Right cardiac atrium (tissue), 5 donors: ENCODE results near the gene GAS1. TPM values are rescaled to one million over a fixed set of nuclear protein-coding genes. Genes with fewer than 3 reads are reported as not detected.

Source experiments
- ATAC-seq, 2 donors: fragments of 200-7000 bp; cut with Tn5 transposase; one replicate each; pipeline versions ENCODE4 v1.8.0 to v1.9.1; 2020; ENCODE audit warnings: moderate library complexity in 2 of 2, mild to moderate bottlenecking in 1 of 2
- DNase-seq, 3 donors: peaks; one replicate each; pipeline ENCODE4 v3.0.0-alpha.2; 2020
- H3K27ac ChIP-seq: one replicate; pipeline ENCODE4 v1.5.1; 2013; ENCODE audit warnings: mild to moderate bottlenecking, low read length, control low read depth, moderate library complexity
- H3K27me3 ChIP-seq: one replicate; pipeline ENCODE4 v1.6.1; 2013; ENCODE audit not compliant: control insufficient read depth, insufficient read depth
- H3K4me1 ChIP-seq: one replicate; pipeline ENCODE4 v1.6.1; 2013; ENCODE audit warnings: low read length; ENCODE audit not compliant: control insufficient read depth, insufficient read depth
- H3K4me3 ChIP-seq: one replicate; pipeline ENCODE4 v1.5.1; 2013; ENCODE audit warnings: low read length, control low read depth
- H3K9me3 ChIP-seq: one replicate; pipeline ENCODE4 v1.6.1; 2013; ENCODE audit warnings: low read length; ENCODE audit not compliant: control insufficient read depth
- WGBS: extraction: QIAGEN DNeasy Blood & Tissue Kit; methylation state at CpG from one replicate; pipeline ENCODE4 v1.1.7; 2013; 5-methylcytosine and 5-hydroxymethylcytosine counted together
- intact Hi-C, 4 donors: fragments of 100-400 bp; cut with DNase I; formaldehyde crosslinking; loops; one replicate each; pipeline versions ENCODE4 v1.11.0 to v1.14.0; 2022 to 2023
- polyA plus RNA-seq: library from polyadenylated mRNA; stranded (reverse); fragments of 200-250 nt; gene quantifications from one replicate; pipeline ENCODE4 v1.2.3, GENCODE V29; 2013
- total RNA-seq, 4 donors: library from RNA; stranded (reverse); fragmentation: NEBNext Ultra II Directional; extraction: Animal tissue kit (Norgen Biotek cat#: 25700); gene quantifications; one replicate each; pipeline ENCODE4 v1.2.1, GENCODE V29; 2021
- donor health status: healthy with polysubstance abuse.
- donor health status: DM: no; HTN: yes; CAD: no.
- donor health status: DM: no; HTN: no; CAD: no.
- donor health status: DM: no; HTN: yes; CAD: no; lungs with severe emphysema.
- donor health status: DM: yes; HTN: yes; CAD: no.

Gene GAS1
- total and polyA plus RNA-seq, 5 donors = 16.6 to 44.8 (median 27.8) TPM

- intact Hi-C loops = no loop called here
- H3K4me1 ChIP-seq = no peaks in the 10 kb centered on the region
Measured at GRCh38 chr9:86924206-86924605, 23.1 kb downstream of the GAS1 start.

GRCh38 chr9:86921151-86921923, 26.0 kb downstream of the GAS1 start:
- intact Hi-C loops = no loop called here
- Histone ChIP-seq H3K4me3 (no peak overlapping the region), H3K9me3 (no peaks in the 10 kb centered on the region), H3K27ac (no peak overlapping the region), H3K4me1 (no peaks in the 10 kb centered on the region), H3K27me3 (no peaks in the 10 kb centered on the region)
- ATAC-seq (no peak), DNase-seq (no peak)
- WGBS = 48% methylated on average over 15 of the region's 15 CpGs

More at GRCh38 chr9:86924206-86924605, 23.1 kb downstream of the GAS1 start:
- no peaks in the 10 kb centered on the region for H3K9me3 ChIP-seq
- no peak overlapping the region for H3K27ac ChIP-seq
- 70% methylated on average over 5 of the region's 5 CpGs for WGBS
- H3K27me3 ChIP-seq = no peaks in the 10 kb centered on the region
- no peak for ATAC-seq
- no peak overlapping the region for H3K4me3 ChIP-seq
- no peak for DNase-seq

- no peaks in the 10 kb centered on the region for H3K9me3 ChIP-seq
- no peak overlapping the region for H3K27ac ChIP-seq
- H3K4me3 ChIP-seq = no peak overlapping the region
- H3K4me1 ChIP-seq = no peaks in the 10 kb centered on the region
- no peak for DNase-seq
- no peak for ATAC-seq
- WGBS = 82% methylated on average over 3 of the region's 3 CpGs
- intact Hi-C loops = no loop called here
- H3K27me3 ChIP-seq = no peaks in the 10 kb centered on the region
Measured at GRCh38 chr9:86918556-86918955, 28.8 kb downstream of the GAS1 start.

GRCh38 chr9:86912210-86912609, 35.1 kb downstream of the GAS1 start:
- H3K4me1 ChIP-seq = no peaks in the 10 kb centered on the region
- H3K9me3 ChIP-seq = peaks cover 1% of the 10 kb centered on the region
- H3K27me3 ChIP-seq = no peaks in the 10 kb centered on the region
- H3K27ac ChIP-seq = no peak overlapping the region
- DNase-seq (no peak), ATAC-seq (no peak)
- H3K4me3 ChIP-seq = no peak overlapping the region
- 95% methylated on average over 3 of the region's 3 CpGs for WGBS
- intact Hi-C loops = no loop called here

- H3K4me1 ChIP-seq = no peaks in the 10 kb centered on the region
- ATAC-seq = no peak
- no peak overlapping the region for H3K4me3 ChIP-seq
- intact Hi-C loops = no loop called here
- WGBS = 69% methylated on average over 2 of the region's 2 CpGs
- no peak overlapping the region for H3K27ac ChIP-seq
- no peak for DNase-seq
- peaks cover 1% of the 10 kb centered on the region for H3K9me3 ChIP-seq
- no peaks in the 10 kb centered on the region for H3K27me3 ChIP-seq
Measured at GRCh38 chr9:86909388-86909787, 37.9 kb downstream of the GAS1 start.

GRCh38 chr9:86908261-86908660, 39.0 kb downstream of the GAS1 start:
- H3K4me3 ChIP-seq = no peak overlapping the region
- DNase-seq = no peak
- H3K9me3 ChIP-seq = peaks cover 1% of the 10 kb centered on the region
- no peak for ATAC-seq
- no peaks in the 10 kb centered on the region for H3K4me1 ChIP-seq
- intact Hi-C loops = no loop called here
- WGBS = 95% methylated on average over 3 of the region's 3 CpGs
- no peaks in the 10 kb centered on the region for H3K27me3 ChIP-seq
- no peak overlapping the region for H3K27ac ChIP-seq

GRCh38 chr9:86907346-86907745, 40.0 kb downstream of the GAS1 start:
- Histone ChIP-seq H3K9me3 (peaks cover 1% of the 10 kb centered on the region), H3K4me3 (no peak overlapping the region), H3K4me1 (no peaks in the 10 kb centered on the region), H3K27me3 (no peaks in the 10 kb centered on the region), H3K27ac (no peak overlapping the region)
- no peak for ATAC-seq
- intact Hi-C loops = no loop called here
- WGBS = 80% methylated on average over 1 of the region's 1 CpG
- no peak for DNase-seq

- Histone ChIP-seq H3K9me3 (no peaks in the 10 kb centered on the region), H3K27me3 (no peaks in the 10 kb centered on the region), H3K4me1 (no peaks in the 10 kb centered on the region), H3K27ac (no peak overlapping the region), H3K4me3 (no peak overlapping the region)
- 74% methylated on average over 2 of the region's 2 CpGs for WGBS
- ATAC-seq (no peak), DNase-seq (no peak)
- intact Hi-C loops = no loop called here
Measured at GRCh38 chr9:86903734-86904085, 43.6 kb downstream of the GAS1 start.

- ATAC-seq = peak; percentile 29 to 47
- Histone ChIP-seq H3K9me3 (no peaks in the 10 kb centered on the region), H3K27ac (no peak overlapping the region), H3K4me1 (no peaks in the 10 kb centered on the region), H3K27me3 (no peaks in the 10 kb centered on the region), H3K4me3 (peak overlapping the region; percentile 22)
- DNase-seq = peak in 1 of 3 donors; percentile 48
- intact Hi-C loops = no loop called here
- 15% methylated on average over 19 of the region's 19 CpGs for WGBS
Measured at GRCh38 chr9:86902991-86903733, 44.1 kb downstream of the GAS1 start.

GRCh38 chr9:86902586-86902985, 44.7 kb downstream of the GAS1 start:
- peak; percentile 23 to 45 for ATAC-seq
- intact Hi-C loops = no loop called here
- no peaks in the 10 kb centered on the region for H3K4me1 ChIP-seq
- 10% methylated on average over 21 of the region's 21 CpGs for WGBS
- peak in 1 of 3 donors; percentile 46 for DNase-seq
- peak overlapping the region; percentile 22 for H3K4me3 ChIP-seq
- no peak overlapping the region for H3K27ac ChIP-seq
- H3K9me3 ChIP-seq = no peaks in the 10 kb centered on the region
- no peaks in the 10 kb centered on the region for H3K27me3 ChIP-seq

GRCh38 chr9:86902176-86902575, 45.1 kb downstream of the GAS1 start:
- no peak for ATAC-seq
- H3K4me3 ChIP-seq = no peak overlapping the region

More at GRCh38 chr9:86902176-86902575, 45.1 kb downstream of the GAS1 start:
- Histone ChIP-seq H3K27me3 (no peaks in the 10 kb centered on the region), H3K4me1 (no peaks in the 10 kb centered on the region), H3K9me3 (no peaks in the 10 kb centered on the region), H3K27ac (no peak overlapping the region)
- no peak for DNase-seq
- 54% methylated on average over 8 of the region's 8 CpGs for WGBS
- intact Hi-C loops = no loop called here
